ENCODE results near the gene C10orf143. TPM values are rescaled to one million over a fixed set of nuclear protein-coding genes. Genes with fewer than 3 reads are reported as not detected.

The C10orf143 gene
- total and polyA plus RNA-seq, 2 experiments from 2014 or later, result 0.21 to 3.7 TPM

DNA sequence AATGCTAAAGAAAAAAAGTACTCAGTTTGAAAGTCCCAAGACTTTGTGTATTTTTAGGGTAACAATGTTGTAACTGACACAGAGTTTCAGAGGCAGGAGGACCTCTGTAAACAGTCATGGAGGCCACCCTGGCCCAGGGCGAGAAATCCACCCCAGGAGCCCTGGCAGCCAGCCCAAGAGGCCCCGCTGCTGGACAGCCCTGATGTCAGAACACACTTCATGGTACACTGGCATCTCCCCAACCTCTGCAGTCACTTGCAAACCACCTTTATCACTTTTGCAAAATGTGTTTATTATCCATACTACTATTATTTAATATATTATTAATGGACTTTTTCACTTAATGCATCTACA lies 30.2 kb downstream of the C10orf143 start:
- Mint-ChIP-seq H3K9me3 (no peaks in the 10 kb centered on the region), H3K36me3 (ENCODE audit: low read depth) (no peaks in the 10 kb centered on the region), H3K4me3 (no peak overlapping the region), H3K27me3 (ENCODE audit: insufficient read depth, low read depth, poor library complexity) (no peaks in the 10 kb centered on the region), H3K27ac (no peak overlapping the region), H3K4me1 (peaks cover 7% of the 10 kb centered on the region; the same call in 2 of the 3 replicates)
- Histone ChIP-seq H3K9me2 (ENCODE audit: insufficient read depth) (no peaks in the 10 kb centered on the region), H3K79me2 (replicated peaks; ENCODE audit: insufficient read depth) (no peaks in the 10 kb centered on the region), H3K4me1 (ENCODE audit: insufficient read depth) (no peaks in the 10 kb centered on the region; the same call in none of the 2 replicates), H3K4me2 (no peak overlapping the region), H3F3A (replicated peaks; ENCODE audit: low read depth) (no peaks in the 10 kb centered on the region), H3K36me3 (ENCODE audit: insufficient read depth) (no peaks in the 10 kb centered on the region), H3K27ac (ENCODE audit: low read depth) (no peak overlapping the region), H3K4me3 (no peak overlapping the region), H4K20me1 (replicated peaks; ENCODE audit: insufficient read depth) (no peaks in the 10 kb centered on the region), H2AFZ (no peak overlapping the region), H3K27me3 (ENCODE audit: insufficient read depth) (no peaks in the 10 kb centered on the region)
- TF ChIP-seq ETS1 (IDR thresholded peaks at IDR 0.05) (no peak), NANOG (IDR thresholded peaks at IDR 0.05; ENCODE audit: borderline replicate concordance) (no peak), REST (IDR thresholded peaks at IDR 0.05; ENCODE audit: unreplicated experiment) (no peak), EZH2 (IDR thresholded peaks at IDR 0.05; ENCODE audit: low read depth, unreplicated experiment) (no peak), POLR2AphosphoS5 (IDR thresholded peaks at IDR 0.05; ENCODE audit: low read depth) (no peak), CREB1 (CRISPR knock-in tag; IDR thresholded peaks at IDR 0.05; ENCODE audit: low read depth) (no peak), STAT1 (IDR thresholded peaks at IDR 0.05; ENCODE audit: unreplicated experiment) (no peak), EZH2phosphoT487 (IDR thresholded peaks at IDR 0.05; ENCODE audit: unreplicated experiment) (no peak), JUNB (IDR thresholded peaks at IDR 0.05; ENCODE audit: unreplicated experiment) (no peak), ZNF114 (CRISPR knock-in tag; IDR thresholded peaks at IDR 0.05) (no peak), ZNF331 (CRISPR knock-in tag; IDR thresholded peaks at IDR 0.05; ENCODE audit: low read depth) (no peak)
- TF ChIP-seq, protein P1, sequence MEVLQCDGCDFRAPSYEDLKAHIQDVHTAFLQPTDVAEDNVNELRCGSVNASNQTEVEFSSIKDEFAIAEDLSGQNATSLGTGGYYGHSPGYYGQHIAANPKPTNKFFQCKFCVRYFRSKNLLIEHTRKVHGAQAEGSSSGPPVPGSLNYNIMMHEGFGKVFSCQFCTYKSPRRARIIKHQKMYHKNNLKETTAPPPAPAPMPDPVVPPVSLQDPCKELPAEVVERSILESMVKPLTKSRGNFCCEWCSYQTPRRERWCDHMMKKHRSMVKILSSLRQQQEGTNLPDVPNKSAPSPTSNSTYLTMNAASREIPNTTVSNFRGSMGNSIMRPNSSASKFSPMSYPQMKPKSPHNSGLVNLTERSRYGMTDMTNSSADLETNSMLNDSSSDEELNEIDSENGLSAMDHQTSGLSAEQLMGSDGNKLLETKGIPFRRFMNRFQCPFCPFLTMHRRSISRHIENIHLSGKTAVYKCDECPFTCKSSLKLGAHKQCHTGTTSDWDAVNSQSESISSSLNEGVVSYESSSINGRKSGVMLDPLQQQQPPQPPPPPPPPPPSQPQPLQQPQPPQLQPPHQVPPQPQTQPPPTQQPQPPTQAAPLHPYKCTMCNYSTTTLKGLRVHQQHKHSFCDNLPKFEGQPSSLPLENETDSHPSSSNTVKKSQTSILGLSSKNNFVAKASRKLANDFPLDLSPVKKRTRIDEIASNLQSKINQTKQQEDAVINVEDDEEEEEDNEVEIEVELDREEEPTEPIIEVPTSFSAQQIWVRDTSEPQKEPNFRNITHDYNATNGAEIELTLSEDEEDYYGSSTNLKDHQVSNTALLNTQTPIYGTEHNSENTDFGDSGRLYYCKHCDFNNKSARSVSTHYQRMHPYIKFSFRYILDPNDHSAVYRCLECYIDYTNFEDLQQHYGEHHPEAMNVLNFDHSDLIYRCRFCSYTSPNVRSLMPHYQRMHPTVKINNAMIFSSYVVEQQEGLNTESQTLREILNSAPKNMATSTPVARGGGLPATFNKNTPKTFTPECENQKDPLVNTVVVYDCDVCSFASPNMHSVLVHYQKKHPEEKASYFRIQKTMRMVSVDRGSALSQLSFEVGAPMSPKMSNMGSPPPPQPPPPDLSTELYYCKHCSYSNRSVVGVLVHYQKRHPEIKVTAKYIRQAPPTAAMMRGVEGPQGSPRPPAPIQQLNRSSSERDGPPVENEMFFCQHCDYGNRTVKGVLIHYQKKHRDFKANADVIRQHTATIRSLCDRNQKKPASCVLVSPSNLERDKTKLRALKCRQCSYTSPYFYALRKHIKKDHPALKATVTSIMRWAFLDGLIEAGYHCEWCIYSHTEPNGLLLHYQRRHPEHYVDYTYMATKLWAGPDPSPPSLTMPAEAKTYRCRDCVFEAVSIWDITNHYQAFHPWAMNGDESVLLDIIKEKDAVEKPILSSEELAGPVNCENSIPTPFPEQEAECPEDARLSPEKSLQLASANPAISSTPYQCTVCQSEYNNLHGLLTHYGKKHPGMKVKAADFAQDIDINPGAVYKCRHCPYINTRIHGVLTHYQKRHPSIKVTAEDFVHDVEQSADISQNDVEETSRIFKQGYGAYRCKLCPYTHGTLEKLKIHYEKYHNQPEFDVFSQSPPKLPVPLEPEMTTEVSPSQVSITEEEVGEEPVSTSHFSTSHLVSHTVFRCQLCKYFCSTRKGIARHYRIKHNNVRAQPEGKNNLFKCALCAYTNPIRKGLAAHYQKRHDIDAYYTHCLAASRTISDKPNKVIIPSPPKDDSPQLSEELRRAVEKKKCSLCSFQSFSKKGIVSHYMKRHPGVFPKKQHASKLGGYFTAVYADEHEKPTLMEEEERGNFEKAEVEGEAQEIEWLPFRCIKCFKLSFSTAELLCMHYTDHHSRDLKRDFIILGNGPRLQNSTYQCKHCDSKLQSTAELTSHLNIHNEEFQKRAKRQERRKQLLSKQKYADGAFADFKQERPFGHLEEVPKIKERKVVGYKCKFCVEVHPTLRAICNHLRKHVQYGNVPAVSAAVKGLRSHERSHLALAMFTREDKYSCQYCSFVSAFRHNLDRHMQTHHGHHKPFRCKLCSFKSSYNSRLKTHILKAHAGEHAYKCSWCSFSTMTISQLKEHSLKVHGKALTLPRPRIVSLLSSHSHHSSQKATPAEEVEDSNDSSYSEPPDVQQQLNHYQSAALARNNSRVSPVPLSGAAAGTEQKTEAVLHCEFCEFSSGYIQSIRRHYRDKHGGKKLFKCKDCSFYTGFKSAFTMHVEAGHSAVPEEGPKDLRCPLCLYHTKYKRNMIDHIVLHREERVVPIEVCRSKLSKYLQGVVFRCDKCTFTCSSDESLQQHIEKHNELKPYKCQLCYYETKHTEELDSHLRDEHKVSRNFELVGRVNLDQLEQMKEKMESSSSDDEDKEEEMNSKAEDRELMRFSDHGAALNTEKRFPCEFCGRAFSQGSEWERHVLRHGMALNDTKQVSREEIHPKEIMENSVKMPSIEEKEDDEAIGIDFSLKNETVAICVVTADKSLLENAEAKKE (CRISPR knock-in tag; IDR thresholded peaks at IDR 0.05), result no peak
- TF ChIP-seq, protein P2, sequence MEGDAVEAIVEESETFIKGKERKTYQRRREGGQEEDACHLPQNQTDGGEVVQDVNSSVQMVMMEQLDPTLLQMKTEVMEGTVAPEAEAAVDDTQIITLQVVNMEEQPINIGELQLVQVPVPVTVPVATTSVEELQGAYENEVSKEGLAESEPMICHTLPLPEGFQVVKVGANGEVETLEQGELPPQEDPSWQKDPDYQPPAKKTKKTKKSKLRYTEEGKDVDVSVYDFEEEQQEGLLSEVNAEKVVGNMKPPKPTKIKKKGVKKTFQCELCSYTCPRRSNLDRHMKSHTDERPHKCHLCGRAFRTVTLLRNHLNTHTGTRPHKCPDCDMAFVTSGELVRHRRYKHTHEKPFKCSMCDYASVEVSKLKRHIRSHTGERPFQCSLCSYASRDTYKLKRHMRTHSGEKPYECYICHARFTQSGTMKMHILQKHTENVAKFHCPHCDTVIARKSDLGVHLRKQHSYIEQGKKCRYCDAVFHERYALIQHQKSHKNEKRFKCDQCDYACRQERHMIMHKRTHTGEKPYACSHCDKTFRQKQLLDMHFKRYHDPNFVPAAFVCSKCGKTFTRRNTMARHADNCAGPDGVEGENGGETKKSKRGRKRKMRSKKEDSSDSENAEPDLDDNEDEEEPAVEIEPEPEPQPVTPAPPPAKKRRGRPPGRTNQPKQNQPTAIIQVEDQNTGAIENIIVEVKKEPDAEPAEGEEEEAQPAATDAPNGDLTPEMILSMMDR (conservative IDR thresholded peaks at IDR 0.05; ENCODE audit: low read depth in 2 of 2), result no peak
- ATAC-seq, result no peak
- DNase-seq (ENCODE audit: low spot score), result no peak

Measured in GM23338 (cell line).